Ectodermal cell (in vitro differentiated cells): ENCODE results near the gene SPPL2B. TPM values are rescaled to one million over a fixed set of nuclear protein-coding genes. Genes with fewer than 3 reads are reported as not detected.
"Not testable (repeated sequence)": the region's sequence is repeated elsewhere in the genome, so short reads cannot be mapped to it uniquely, and the experiment has no call there.

Experiments
- H3K27ac ChIP-seq: 2 replicates; pipeline ENCODE4 v1.7.0; 2013; ENCODE audit warnings: mild to moderate bottlenecking, low read depth, low read length; ENCODE audit not compliant: insufficient read depth, poor library complexity, severe bottlenecking
- H3K27me3 ChIP-seq: 2 replicates; pipeline ENCODE4 v1.7.0; 2013; ENCODE audit warnings: mild to moderate bottlenecking, low read length; ENCODE audit not compliant: insufficient read depth, control insufficient read depth, poor library complexity, severe bottlenecking
- H3K36me3 ChIP-seq: one replicate; pipeline ENCODE4 v1.7.0; 2013; ENCODE audit warnings: low read length; ENCODE audit not compliant: control insufficient read depth, insufficient read depth
- H3K4me1 ChIP-seq: one replicate; pipeline ENCODE4 v1.7.0; 2013; ENCODE audit warnings: low read length; ENCODE audit not compliant: control insufficient read depth, insufficient read depth
- H3K4me3 ChIP-seq: 2 replicates; pipeline ENCODE4 v1.7.0; 2013; ENCODE audit warnings: low read depth, low read length, control low read depth; ENCODE audit not compliant: insufficient read depth
- H3K9me3 ChIP-seq: 2 replicates; pipeline ENCODE4 v1.7.0; 2013; ENCODE audit warnings: mild to moderate bottlenecking, low read length, moderate library complexity; ENCODE audit not compliant: control insufficient read depth
- WGBS, 2 experiments: methylation state at CpG; one replicate each; pipeline ENCODE4 v1.1.7; 2013; ENCODE audit warnings: missing lambda C conversion rate in 2 of 2; 5-methylcytosine and 5-hydroxymethylcytosine counted together
- polyA plus RNA-seq, 4 experiments: library from polyadenylated mRNA; stranded (reverse); fragments of 50-300 nt; gene quantifications; one replicate each; pipeline ENCODE4 v1.2.3, GENCODE V29; 2013

The SPPL2B gene, protein sequence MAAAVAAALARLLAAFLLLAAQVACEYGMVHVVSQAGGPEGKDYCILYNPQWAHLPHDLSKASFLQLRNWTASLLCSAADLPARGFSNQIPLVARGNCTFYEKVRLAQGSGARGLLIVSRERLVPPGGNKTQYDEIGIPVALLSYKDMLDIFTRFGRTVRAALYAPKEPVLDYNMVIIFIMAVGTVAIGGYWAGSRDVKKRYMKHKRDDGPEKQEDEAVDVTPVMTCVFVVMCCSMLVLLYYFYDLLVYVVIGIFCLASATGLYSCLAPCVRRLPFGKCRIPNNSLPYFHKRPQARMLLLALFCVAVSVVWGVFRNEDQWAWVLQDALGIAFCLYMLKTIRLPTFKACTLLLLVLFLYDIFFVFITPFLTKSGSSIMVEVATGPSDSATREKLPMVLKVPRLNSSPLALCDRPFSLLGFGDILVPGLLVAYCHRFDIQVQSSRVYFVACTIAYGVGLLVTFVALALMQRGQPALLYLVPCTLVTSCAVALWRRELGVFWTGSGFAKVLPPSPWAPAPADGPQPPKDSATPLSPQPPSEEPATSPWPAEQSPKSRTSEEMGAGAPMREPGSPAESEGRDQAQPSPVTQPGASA
- 98.5 TPM for polyA plus RNA-seq (2013, experiment 1 of 4)
- 93.4 TPM for polyA plus RNA-seq (2013, experiment 2 of 4)
- polyA plus RNA-seq (2013, experiment 3 of 4), result 62.9 TPM
- polyA plus RNA-seq (2013, experiment 4 of 4), result 68.9 TPM

DNA sequence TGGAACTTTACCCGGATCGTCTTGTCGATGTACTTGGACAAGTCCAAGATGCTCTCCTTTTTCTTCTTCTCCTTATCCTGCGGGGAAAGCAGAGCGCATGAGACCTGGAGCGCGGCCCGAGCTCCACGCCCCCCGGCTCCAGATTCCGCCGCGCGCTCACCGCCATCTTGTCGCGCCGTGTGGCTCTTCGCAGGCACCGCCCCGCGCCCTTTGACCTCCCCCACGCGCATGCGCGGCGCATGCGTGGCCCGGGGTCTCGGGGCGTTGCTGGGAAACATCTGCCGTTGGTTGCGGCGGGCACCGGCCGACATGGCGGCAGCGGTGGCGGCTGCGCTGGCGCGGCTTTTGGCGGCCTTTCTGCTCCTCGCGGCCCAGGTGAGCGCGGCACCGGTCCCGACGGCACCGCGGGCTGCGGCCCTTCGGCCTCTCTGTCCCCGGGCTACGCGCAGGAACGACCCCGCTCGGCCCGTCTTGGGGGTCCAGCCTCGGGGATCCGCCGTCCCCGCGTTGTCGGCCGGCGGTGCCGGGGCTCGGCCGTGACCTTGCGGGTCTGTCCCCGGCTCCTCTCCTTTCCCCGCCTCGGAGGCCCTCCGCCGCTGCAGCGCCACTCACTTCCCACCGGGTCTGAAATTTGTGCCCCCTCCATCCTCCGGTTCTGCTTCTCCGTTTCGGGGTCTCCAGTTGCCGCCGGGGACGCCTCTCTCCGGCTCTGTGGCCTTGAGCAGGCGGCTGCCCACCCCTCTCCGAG is at the start of gene SPPL2B, which contains the start of gene LSM7:
TSS of gene SPPL2B (plus strand) at position 284 of the 748 bp plus-strand sequence. CDS start at position 310, 26 bp downstream.
TSS of gene LSM7 (minus strand) at position 186 of the 748 bp plus-strand sequence. CDS start at position 166, 20 bp downstream.
- WGBS, 2 experiments, result 0% methylated on average over 89 of the region's 89 CpGs
- no peaks in the 10 kb centered on the region for H3K9me3 ChIP-seq

DNA sequence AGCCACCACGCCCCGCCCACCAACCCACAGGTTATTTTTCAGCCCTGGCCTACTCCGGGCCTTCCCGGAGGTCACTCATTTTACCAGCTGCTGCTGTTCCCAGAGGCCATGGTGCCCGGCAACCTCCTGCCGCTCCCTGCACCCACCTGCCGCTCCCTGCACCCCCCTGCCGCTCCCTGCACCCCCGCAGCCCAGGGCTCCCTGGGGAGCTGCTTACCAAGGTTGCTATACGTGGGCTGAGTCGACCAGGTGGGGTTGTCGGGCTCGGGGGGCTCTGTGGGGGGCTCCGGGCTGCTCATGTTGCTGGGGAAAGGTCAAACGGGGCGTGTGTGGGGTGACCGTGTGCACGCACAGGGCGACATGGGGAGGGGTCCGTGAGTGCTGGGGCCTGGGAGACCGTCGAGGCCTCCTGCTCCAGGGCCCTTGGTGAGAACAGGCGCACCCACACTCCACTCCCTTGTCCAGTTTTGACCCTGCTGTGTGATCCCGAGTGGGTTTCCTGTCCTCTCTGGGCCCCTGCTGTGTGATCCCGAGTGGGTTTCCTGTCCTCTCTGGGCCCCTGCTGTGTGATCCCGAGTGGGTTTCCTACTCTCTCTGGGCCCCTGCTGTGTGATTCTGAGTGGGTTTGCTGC is 47.7 kb upstream of the SPPL2B start:
- Histone ChIP-seq H3K4me1 (peaks cover 10% of the 10 kb centered on the region), H3K9me3 (no peaks in the 10 kb centered on the region), H3K36me3 (no peaks in the 10 kb centered on the region), H3K27me3 (peaks cover 30% of the 10 kb centered on the region), H3K27ac (no peak overlapping the region), H3K4me3 (no peak overlapping the region)
- WGBS, 2 experiments, result 81 to 82% methylated on average over 26 of the region's 26 CpGs

More for the DNA sequence above, at the start of gene SPPL2B, which contains the start of gene LSM7:
- no peaks in the 10 kb centered on the region for H3K27me3 ChIP-seq
- peak within 1 kb of the TSS; percentile 76 for H3K27ac ChIP-seq
- H3K36me3 ChIP-seq, result no peaks in the 10 kb centered on the region
- H3K4me3 ChIP-seq, result peak within 1 kb of the TSS; percentile 97
- H3K4me1 ChIP-seq, result peaks cover 20% of the 10 kb centered on the region

DNA sequence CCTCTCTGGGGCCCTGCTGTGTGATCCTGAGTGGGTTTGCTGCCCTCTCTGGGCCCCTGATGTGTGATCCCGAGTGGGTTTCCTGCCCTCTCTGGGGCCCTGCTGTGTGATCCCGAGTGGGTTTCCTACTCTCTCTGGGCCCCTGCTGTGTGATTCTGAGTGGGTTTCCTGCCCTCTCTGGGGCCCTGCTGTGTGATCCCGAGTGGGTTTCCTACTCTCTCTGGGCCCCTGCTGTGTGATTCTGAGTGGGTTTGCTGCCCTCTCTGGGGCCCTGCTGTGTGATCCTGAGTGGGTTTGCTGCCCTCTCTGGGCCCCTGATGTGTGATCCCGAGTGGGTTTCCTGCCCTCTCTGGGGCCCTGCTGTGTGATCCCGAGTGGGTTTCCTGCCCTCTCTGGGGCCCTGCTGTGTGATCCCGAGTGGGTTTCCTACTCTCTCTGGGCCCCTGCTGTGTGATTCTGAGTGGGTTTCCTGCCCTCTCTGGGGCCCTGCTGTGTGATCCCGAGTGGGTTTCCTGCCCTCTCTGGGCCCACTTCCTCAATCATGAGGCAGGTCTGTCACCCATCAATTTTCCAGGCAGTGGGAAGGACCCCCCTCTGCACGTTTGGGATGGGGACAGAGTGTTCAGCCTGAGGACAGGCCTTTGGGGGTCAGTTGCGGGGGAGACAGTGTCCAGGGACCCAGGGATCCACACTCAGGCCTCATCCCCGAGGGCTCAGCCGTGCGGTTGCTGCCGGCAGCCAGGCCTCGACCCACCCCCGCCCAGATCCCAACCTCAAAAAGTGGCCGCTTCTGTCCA is 47.0 kb upstream of the SPPL2B start:
- not testable (repeated sequence) for H3K4me1 ChIP-seq, H3K9me3 ChIP-seq, H3K36me3 ChIP-seq, H3K27ac ChIP-seq, H3K4me3 ChIP-seq
- H3K27me3 ChIP-seq, result peaks cover 36% of the 10 kb centered on the region
- WGBS, 2 experiments, result 31 to 35% methylated on average over 15 to 16 of the region's 16 CpGs

DNA sequence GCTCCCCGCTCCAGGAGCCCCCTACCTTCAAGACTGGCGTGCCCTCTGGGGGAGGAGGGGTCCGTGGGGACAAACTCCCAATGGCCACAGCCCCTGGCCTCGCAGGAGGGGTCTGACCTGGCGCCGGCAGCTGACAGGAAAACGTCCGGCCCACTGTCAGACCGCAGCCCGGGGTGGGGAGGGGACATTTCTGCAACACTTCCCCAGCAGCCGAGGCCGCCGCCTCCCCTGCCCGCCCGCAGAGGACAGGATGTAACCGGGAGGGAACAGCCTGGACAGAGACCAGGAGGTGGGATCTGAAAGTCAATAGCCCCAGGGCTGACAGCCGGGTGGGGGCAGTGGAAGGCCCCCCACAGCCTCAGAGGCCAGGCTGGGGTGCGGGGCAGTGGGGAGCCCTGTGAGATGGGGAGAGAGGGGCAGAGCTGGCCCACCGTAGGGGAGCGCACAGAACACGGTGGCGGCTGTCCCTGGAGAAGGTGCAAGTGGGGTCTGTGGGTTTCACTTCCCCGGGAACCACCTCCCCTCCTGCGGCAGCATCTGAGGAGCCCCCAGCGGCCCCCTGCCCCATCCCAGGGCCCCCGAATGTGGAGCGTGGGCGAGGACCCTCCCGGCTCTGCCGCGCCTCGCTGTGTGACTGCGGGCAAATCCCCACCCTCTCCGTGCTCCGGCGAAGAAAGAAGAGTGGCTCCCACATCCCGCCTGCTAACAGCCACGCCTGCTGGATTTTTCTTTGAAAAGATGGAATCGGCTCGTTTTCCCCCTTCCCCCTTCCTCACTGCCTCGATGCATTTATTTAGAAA is 46.2 kb upstream of the SPPL2B start, which contains the start of gene PEAK3:
TSS of gene PEAK3 (minus strand) at position 114 of the 800 bp plus-strand sequence. CDS start 1,244 bp downstream, outside the sequence.
- Histone ChIP-seq H3K4me3 (no peak within 1 kb of the TSS), H3K27ac (no peak within 1 kb of the TSS), H3K27me3 (peaks cover 44% of the 10 kb centered on the region), H3K36me3 (no peaks in the 10 kb centered on the region), H3K4me1 (peaks cover 10% of the 10 kb centered on the region), H3K9me3 (no peaks in the 10 kb centered on the region)
- WGBS, 2 experiments, result 5 to 8% methylated on average over 41 of the region's 41 CpGs

DNA sequence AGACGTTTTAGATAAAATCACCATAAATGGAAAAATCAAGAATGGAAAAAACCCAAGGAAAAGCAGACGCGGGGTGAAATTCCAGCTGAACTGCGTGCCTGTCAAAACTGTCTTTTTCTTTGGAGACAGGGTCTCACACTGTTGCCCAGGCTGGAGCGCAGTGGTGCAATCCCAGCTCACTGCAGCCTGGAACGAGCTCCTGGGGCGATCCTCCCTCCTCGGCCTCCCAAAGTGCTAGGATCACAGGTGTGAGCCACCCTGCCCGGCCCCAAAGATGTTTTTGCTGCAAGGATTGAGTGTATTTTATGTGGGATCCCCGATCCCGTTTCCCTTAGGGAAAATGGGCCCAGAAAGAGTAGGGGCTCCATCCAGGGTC is 45.6 kb upstream of the SPPL2B start:
- Histone ChIP-seq H3K27ac (no peak overlapping the region), H3K27me3 (peaks cover 50% of the 10 kb centered on the region), H3K4me3 (no peak overlapping the region), H3K4me1 (peaks cover 10% of the 10 kb centered on the region), H3K36me3 (no peaks in the 10 kb centered on the region), H3K9me3 (no peaks in the 10 kb centered on the region)
- 63 to 64% methylated on average over 11 of the region's 11 CpGs for WGBS, 2 experiments

DNA sequence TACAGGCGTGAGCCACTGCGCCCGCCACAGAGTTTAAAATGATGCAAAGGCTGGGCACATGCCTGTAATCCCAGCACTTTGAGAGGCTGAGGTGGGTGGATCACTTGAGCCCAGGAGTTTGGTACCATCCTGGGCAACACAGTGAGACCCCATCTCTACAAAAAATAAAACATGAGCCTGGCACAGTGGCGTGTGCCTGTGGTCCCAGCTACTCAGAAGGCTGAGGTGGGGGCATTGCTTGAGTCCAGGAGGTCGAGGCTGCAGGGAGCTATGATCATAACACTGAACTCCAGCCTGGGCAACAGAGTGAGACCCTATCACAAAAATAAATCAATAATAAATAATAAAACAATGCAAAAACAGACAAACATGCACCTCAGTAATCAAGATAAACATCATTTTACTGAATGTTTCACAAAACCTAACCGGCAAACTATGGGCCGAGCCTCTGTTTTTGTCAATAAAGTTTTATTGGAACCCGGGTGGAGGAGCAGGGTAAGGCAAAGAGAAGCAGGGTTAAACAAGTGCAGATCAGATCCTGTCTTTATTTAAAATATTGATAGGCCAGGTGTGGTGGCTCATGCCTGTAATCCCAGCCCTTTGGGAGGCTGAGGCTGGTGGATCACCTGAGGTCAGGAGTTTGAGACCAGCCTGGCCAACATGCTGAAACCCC is 44.5 kb upstream of the SPPL2B start:
- 90 to 93% methylated on average over 8 of the region's 8 CpGs for WGBS, 2 experiments
- Histone ChIP-seq H3K27ac (no peak overlapping the region), H3K9me3 (no peaks in the 10 kb centered on the region), H3K27me3 (peaks cover 61% of the 10 kb centered on the region), H3K4me3 (no peak overlapping the region), H3K36me3 (no peaks in the 10 kb centered on the region), H3K4me1 (peaks cover 10% of the 10 kb centered on the region)

DNA sequence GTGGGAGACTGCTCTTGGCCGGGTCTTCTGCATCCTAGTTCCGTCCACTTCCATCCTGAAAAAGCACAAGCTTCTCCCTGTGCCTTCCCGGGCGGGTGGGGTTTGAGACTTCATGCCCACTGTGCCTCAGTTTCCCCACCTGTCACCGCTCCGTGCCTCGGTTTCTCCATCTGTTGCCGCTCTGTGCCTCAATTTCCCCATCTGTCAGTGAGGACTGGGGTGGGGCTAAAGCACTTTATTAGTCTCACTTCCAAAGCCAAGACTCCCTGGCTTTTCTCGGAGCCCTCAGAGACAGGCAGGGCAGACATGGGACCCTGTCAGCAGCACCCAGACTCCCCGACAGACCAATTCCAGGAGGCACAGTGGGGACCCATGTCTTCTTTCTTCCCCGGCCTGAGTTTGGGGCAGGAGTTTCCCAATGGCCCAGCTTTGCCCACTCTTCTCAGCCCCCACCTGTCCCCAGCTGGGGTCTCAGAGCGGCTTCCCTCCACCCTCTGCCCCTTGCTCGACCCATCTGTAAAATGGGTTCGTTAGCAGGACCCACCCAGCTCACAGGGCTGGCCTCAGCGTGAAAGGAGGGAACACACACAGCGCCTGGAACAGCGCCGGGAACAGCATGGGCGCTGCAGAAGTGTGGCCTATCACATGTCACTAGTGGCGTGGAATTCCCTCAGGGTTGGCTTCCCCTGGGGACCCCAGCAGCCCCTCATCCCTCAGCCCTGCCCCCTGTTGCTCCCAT is 41.9 kb upstream of the SPPL2B start:
- Histone ChIP-seq H3K27me3 (peaks cover 86% of the 10 kb centered on the region), H3K4me1 (peaks cover 15% of the 10 kb centered on the region)
- WGBS, 2 experiments, result 88 to 89% methylated on average over 20 of the region's 20 CpGs

More for the DNA sequence above, 41.9 kb upstream of the SPPL2B start:
- no peaks in the 10 kb centered on the region for H3K9me3 ChIP-seq
- H3K27ac ChIP-seq, result no peak overlapping the region
- H3K4me3 ChIP-seq, result no peak overlapping the region
- no peaks in the 10 kb centered on the region for H3K36me3 ChIP-seq
